GDM1 (cell line): ENCODE results near the gene RABGEF1.

Experiments
- DNase-seq: peaks from one replicate; lab custom pipeline; 2025; lab: John Stamatoyannopoulos, UW

The RABGEF1 gene

GRCh38 chr7:66847879-66848790, 107.6 kb downstream of the RABGEF1 start:
- no peak for DNase-seq

GRCh38 chr7:66859339-66859738, 118.8 kb downstream of the RABGEF1 start:
- no peak for DNase-seq

GRCh38 chr7:66859794-66860645, 119.5 kb downstream of the RABGEF1 start:
- no peak for DNase-seq

GRCh38 chr7:66860767-66861166, 120.2 kb downstream of the RABGEF1 start:
- no peak for DNase-seq
